GM10266 (cell line): ENCODE data around the gene SEBOX.

ENCODE experiments used
- DNase-seq: peaks from one replicate; pipeline ENCODE4 v3.0.0; 2012; ENCODE audit errors: extremely low spot score
- TF ChIP-seq, protein P1 (sequence below): IDR thresholded peaks from 2 replicates; pipeline ENCODE4 v1.5.1; 2012; ENCODE audit warnings: mild to moderate bottlenecking, low read depth; ENCODE audit not compliant: control insufficient read depth, insufficient read depth; ENCODE audit errors: missing control alignments

The SEBOX gene

DNA sequence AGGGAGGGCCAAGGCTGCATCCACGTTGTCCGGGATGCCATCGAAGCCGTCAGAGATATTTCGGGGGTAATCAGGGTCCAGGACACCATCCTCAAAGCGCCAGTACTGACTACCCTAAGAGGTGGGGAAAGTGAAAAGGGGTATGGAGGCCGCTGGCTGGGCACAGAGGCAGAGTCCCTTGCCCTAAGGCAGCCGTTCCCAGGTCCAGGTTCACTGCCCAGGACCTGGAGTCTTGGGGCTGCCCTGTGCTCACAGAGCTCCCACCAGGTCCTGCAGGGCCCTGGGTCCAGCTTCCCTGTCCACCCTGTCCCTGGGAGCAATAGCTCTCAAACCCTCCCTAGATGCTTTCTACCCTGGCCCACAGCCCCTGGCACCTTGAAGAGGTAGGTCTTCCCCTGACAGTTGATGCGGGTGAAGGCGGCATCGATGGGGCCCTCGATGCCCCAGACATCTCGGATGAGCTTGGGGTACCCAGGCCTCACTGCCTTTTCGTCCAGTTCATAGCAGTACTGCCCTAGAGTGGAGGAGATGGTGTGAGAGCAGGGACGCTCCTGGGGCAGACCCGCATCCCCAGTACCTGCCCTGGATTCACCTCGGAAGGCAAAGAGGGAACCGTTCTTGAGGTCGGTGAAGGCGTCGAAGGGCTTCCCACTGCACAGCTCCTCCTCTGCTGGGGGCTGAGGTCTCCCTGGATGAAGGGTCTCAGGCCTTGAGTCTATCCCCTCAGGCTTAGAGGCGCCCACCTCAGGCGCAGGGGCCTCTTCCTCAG is 4.1 kb upstream of the SEBOX start:
- DNase-seq: no peak
- TF ChIP-seq, protein P1, sequence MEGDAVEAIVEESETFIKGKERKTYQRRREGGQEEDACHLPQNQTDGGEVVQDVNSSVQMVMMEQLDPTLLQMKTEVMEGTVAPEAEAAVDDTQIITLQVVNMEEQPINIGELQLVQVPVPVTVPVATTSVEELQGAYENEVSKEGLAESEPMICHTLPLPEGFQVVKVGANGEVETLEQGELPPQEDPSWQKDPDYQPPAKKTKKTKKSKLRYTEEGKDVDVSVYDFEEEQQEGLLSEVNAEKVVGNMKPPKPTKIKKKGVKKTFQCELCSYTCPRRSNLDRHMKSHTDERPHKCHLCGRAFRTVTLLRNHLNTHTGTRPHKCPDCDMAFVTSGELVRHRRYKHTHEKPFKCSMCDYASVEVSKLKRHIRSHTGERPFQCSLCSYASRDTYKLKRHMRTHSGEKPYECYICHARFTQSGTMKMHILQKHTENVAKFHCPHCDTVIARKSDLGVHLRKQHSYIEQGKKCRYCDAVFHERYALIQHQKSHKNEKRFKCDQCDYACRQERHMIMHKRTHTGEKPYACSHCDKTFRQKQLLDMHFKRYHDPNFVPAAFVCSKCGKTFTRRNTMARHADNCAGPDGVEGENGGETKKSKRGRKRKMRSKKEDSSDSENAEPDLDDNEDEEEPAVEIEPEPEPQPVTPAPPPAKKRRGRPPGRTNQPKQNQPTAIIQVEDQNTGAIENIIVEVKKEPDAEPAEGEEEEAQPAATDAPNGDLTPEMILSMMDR: no peak

DNA sequence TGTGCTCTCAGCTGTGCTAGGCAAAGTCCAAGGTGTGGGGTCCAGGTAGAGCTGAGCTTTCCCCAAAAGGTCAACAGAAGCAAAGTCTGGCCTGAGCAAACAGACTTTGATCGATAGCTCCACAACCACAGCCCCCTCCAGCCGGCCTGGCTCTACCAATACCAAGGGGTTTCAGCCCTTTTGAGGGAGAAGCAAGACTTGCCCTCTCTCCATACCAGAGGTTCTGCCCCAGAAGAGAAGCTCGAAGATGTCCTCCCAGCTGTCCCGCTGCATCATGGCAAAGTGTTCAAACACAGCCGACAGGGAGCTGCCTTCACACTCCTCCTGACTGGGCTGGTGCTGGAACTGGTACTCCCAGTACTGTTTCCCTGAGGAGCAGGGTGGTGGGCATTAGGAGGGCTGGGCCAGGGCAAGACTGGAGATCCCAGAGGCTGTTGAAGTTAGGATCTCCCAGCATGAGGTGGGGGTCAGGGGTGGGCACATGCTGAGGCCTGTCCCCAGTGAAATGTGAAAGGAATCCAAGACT is 3.4 kb upstream of the SEBOX start:
- no peak for DNase-seq
- TF ChIP-seq, protein P1: no peak

GRCh38 chr17:28367641-28368305 is 2.8 kb upstream of the SEBOX start:
- TF ChIP-seq, protein P1: no peak
- no peak for DNase-seq

- TF ChIP-seq, protein P1: no peak
These were observed 1.6 kb upstream of the SEBOX start for GRCh38 chr17:28366605-28367004.

DNA sequence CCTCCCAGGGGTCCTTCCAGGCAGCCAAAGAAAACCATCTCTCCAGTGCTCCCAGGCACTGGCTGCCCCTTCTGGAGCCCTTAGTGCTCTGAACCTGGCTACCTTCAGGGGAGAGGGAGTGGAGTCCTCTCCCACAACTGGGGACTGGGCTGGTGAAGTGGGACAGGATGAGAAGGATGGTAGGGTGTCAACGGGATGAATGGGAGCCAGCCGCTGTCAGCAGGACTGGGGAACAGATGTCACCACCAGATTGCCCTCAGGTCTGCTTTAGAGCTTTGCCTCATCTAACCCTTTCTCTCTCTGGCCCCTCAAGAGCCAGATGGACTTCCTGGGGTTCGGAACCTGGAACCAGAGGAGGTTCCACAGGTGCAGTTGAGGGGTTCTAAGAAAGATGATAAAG is 488 bp upstream of the SEBOX start:
- no peak for DNase-seq
- TF ChIP-seq, protein P1: no peak

More at GRCh38 chr17:28366605-28367004, 1.6 kb upstream of the SEBOX start:
- DNase-seq: no peak

DNA sequence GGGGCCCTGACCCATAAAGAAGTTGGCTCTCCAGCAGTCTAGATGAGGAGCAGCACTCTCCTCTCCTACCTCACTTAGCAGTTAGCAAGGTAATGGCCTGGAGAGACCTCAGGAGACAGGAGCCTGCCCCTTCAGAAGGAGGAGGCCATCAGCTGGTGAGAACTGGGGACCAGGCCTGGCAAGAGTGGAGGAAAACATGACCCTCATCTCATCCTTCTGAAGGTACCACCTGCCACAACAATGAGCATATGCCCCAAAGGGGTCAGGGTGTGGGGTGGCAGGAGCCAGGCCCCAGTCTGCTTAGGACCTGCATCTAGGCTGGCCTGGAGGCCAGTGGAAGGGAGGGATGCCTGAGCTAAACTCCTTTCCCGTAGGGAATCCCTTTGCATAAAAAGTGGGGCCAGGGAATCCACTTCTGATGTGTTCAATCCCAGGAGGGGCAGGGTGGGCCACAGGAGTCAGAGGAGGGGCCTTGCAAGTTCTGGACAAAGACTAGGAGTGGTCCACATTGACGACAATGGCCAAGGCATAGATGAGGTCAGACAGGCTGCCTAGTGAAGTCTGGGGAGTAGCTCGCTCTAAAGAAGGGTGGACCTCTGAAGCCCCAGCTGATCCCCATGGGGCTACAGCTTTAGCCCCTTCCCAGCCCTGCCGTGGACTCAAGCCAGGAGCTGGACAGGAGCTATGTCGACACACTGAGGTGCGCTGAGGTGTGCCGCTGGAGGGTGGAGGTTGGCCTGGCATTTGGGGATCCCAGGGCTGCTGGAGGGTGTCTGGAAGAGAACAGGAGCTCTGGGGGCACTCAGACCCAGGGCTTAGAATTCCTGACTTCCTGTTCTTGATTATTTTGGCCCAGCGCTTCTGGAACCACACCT is 986 bp downstream of the SEBOX start:
- no peak for DNase-seq
- TF ChIP-seq, protein P1: no peak
